Loucy (cell line): ENCODE measurements around the gene LAMB4.

Experiments used
- H2AFZ ChIP-seq: fragments of 200-600 bp; sonication (generic); 2 replicates; pipeline ENCODE4 v1.6.0; 2016; ENCODE audit warnings: antibody characterized with exemption, mild to moderate bottlenecking, low read length, moderate library complexity
- H3F3A ChIP-seq: fragments of 200-600 bp; 2 replicates; pipeline ENCODE4 v1.6.0; 2016; ENCODE audit warnings: antibody characterized with exemption, low read depth, mild to moderate bottlenecking
- H3K27me3 ChIP-seq: fragments of 200-600 bp; sonication (generic); 2 replicates; pipeline ENCODE4 v1.6.1; 2014; ENCODE audit warnings: low read length, mild to moderate bottlenecking; ENCODE audit not compliant: insufficient read depth, poor library complexity, severe bottlenecking
- H3K36me3 ChIP-seq: fragments of 200-600 bp; sonication (generic); 2 replicates; pipeline ENCODE4 v1.6.1; 2016; ENCODE audit warnings: low read length; ENCODE audit not compliant: insufficient read depth
- H3K4me1 ChIP-seq: fragments of 200-600 bp; sonication (generic); 2 replicates; pipeline ENCODE4 v1.5.1; 2014; ENCODE audit warnings: low read length, mild to moderate bottlenecking; ENCODE audit not compliant: insufficient read depth, poor library complexity, severe bottlenecking
- H3K4me2 ChIP-seq: fragments of 200-600 bp; sonication (generic); 2 replicates; pipeline ENCODE4 v1.6.0; 2014; ENCODE audit warnings: antibody characterized with exemption, low read length, low read depth, mild to moderate bottlenecking; ENCODE audit not compliant: poor library complexity, severe bottlenecking
- H3K4me3 ChIP-seq: fragments of 200-600 bp; sonication (generic); 2 replicates; pipeline ENCODE4 v1.5.1; 2014; ENCODE audit warnings: low read length, mild to moderate bottlenecking, mixed read lengths; ENCODE audit not compliant: poor library complexity, severe bottlenecking
- H3K79me2 ChIP-seq: fragments of 200-600 bp; sonication (generic); 2 replicates; pipeline ENCODE4 v1.6.1; 2014; ENCODE audit warnings: low read length; ENCODE audit not compliant: insufficient read depth
- H3K9ac ChIP-seq: fragments of 200-600 bp; sonication (generic); 2 replicates; pipeline ENCODE4 v1.6.0; 2014; ENCODE audit warnings: mild to moderate bottlenecking, low read depth, low read length, moderate library complexity; ENCODE audit not compliant: poor library complexity, severe bottlenecking
- H3K9me2 ChIP-seq: fragments of 200-600 bp; sonication (generic); replicated peaks from 2 replicates; pipeline ENCODE4 v1.6.1; 2016; ENCODE audit warnings: low read depth, low read length, mixed read lengths
- H3K9me3 ChIP-seq: fragments of 200-600 bp; sonication (generic); 2 replicates; pipeline ENCODE4 v1.6.1; 2014; ENCODE audit warnings: mild to moderate bottlenecking, antibody characterized with exemption, low read length, low read depth; ENCODE audit not compliant: insufficient read depth
- H4K20me1 ChIP-seq: fragments of 200-600 bp; sonication (generic); 2 replicates; pipeline ENCODE4 v1.6.0; 2014; ENCODE audit warnings: antibody characterized with exemption, low read length, mild to moderate bottlenecking; ENCODE audit not compliant: insufficient read depth, poor library complexity, severe bottlenecking
- EZH2phosphoT487 ChIP-seq: fragments of 200-600 bp; IDR thresholded peaks from 2 replicates; pipeline ENCODE4 v1.6.1; 2018; ENCODE audit warnings: antibody characterized with exemption, mild to moderate bottlenecking, moderate library complexity, borderline replicate concordance
- TF ChIP-seq, protein P1 (sequence below): fragments of 200-600 bp; sonication (generic); conservative IDR thresholded peaks from 2 replicates; pipeline ENCODE4 v1.5.1; 2014; ENCODE audit warnings: mild to moderate bottlenecking, antibody characterized with exemption, low read length

LAMB4 gene

DNA sequence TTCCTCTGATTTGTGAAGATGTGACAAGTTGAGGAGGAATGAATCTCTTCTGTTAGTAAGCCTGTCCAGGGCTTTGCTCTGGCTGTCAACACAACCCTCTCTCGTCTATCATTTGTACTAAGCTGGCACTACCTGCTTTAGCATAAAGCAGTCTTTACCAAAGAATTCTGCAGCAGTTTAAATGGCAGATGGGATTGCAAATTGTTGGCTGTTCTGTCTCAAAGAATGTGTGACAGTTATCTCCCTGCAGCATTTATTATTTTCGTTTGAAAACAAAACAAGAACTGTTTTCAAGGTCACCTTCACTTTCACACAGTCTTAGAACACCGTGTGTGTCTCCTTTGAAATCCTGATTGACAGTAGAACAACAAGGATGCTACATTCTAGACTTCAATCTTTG is 122.4 kb downstream of the LAMB4 start:
- Histone ChIP-seq H3K9me2 (no peaks in the 10 kb centered on the region), H3K4me3 (no peak overlapping the region), H3K9me3 (no peaks in the 10 kb centered on the region), H3K4me2 (no peak overlapping the region), H3K36me3 (no peaks in the 10 kb centered on the region), H3K9ac (no peak overlapping the region), H3K27me3 (no peaks in the 10 kb centered on the region), H3F3A (no peaks in the 10 kb centered on the region), H3K4me1 (no peaks in the 10 kb centered on the region), H3K79me2 (no peaks in the 10 kb centered on the region), H4K20me1 (no peaks in the 10 kb centered on the region), H2AFZ (no peak overlapping the region)
- no peak for TF ChIP-seq EZH2phosphoT487
- TF ChIP-seq, protein P1, sequence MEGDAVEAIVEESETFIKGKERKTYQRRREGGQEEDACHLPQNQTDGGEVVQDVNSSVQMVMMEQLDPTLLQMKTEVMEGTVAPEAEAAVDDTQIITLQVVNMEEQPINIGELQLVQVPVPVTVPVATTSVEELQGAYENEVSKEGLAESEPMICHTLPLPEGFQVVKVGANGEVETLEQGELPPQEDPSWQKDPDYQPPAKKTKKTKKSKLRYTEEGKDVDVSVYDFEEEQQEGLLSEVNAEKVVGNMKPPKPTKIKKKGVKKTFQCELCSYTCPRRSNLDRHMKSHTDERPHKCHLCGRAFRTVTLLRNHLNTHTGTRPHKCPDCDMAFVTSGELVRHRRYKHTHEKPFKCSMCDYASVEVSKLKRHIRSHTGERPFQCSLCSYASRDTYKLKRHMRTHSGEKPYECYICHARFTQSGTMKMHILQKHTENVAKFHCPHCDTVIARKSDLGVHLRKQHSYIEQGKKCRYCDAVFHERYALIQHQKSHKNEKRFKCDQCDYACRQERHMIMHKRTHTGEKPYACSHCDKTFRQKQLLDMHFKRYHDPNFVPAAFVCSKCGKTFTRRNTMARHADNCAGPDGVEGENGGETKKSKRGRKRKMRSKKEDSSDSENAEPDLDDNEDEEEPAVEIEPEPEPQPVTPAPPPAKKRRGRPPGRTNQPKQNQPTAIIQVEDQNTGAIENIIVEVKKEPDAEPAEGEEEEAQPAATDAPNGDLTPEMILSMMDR: no peak

DNA sequence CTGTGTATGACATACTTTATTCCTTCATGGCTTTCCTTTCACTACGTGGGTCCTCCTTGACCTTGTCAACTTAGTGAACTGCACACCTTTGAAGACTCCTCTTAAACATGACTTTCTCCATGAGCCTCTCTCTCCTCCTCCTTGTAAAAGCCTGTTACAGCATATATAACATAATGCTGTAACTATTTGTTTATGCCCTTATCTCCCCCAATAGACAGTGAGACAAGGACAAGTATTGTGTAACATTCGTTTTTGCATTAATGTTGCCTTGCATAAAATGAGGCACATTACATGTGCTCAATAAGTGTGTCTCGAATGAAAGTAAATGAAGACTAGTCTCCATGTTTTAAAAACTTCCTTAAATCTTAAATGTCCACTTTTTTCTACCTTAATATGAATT is 122.9 kb downstream of the LAMB4 start:
- Histone ChIP-seq H4K20me1 (no peaks in the 10 kb centered on the region), H3K79me2 (no peaks in the 10 kb centered on the region), H3K27me3 (no peaks in the 10 kb centered on the region), H3K4me1 (no peaks in the 10 kb centered on the region), H2AFZ (no peak overlapping the region), H3K4me3 (no peak overlapping the region), H3F3A (no peaks in the 10 kb centered on the region), H3K4me2 (no peak overlapping the region), H3K9me3 (no peaks in the 10 kb centered on the region), H3K9me2 (no peaks in the 10 kb centered on the region), H3K9ac (no peak overlapping the region), H3K36me3 (no peaks in the 10 kb centered on the region)
- no peak for TF ChIP-seq EZH2phosphoT487
- TF ChIP-seq, protein P1: no peak

DNA sequence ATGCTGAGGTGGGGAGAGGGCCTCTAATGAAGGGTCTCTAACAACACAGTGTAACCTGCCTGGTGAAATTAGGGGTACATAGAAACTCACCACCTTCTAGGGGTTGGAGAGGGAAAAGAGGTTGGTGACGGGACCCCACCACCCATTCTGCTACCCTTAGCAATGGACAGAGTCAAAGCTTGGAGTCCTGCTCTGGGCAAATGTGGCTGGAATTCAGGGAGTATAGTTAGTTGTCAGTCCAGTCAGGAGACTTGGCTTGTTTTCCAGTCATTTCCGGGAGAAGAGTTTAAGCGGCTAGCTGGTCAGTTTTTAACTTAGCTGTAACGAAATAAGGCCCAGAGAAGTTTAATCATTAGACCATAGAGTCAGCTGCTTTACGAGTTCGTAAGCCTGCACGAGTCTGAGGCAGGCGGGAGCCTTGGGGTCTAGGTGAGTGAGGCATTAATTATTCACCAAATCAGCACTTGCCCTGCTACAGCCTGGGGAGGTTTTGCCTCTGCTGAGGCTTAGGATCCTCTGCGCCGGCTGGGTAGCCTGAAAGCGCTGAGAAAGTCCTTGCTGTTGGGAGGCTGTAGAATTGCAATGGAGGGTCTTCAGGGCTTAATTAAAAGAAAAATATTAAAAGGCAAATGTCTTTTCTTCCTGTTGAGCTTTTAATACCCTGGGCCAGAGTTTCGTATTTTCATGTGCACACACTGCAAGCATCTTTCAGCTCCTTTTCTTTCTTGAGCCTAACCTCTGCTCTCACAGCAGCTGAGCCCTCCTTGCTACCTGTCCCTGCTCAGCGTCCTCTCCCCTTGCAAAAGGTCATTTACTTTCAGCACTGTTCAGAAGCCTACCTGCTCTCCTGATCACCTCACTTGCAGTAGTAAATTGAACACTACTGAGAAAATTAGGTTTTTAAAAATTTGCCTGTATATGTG is 125.7 kb downstream of the LAMB4 start:
- Histone ChIP-seq H3K79me2 (no peaks in the 10 kb centered on the region), H3K36me3 (no peaks in the 10 kb centered on the region), H3K4me3 (no peak overlapping the region), H3K9ac (no peak overlapping the region), H2AFZ (no peak overlapping the region), H3K9me3 (no peaks in the 10 kb centered on the region), H3K4me1 (no peaks in the 10 kb centered on the region), H3K27me3 (no peaks in the 10 kb centered on the region), H4K20me1 (no peaks in the 10 kb centered on the region), H3K9me2 (no peaks in the 10 kb centered on the region), H3K4me2 (no peak overlapping the region), H3F3A (no peaks in the 10 kb centered on the region)
- TF ChIP-seq, protein P1: no peak
- TF ChIP-seq EZH2phosphoT487: no peak
